GM12872 (cell line): ENCODE measurements around the gene STXBP6.

Experiments used
- TF ChIP-seq, protein P1 (sequence below): IDR thresholded peaks from 3 replicates; pipeline ENCODE4 v1.5.1; 2011; ENCODE audit warnings: low read depth, mild to moderate bottlenecking, low read length, moderate library complexity; ENCODE audit not compliant: insufficient read depth

Gene STXBP6

GRCh38 chr14:24795406-24795805 lies 254.5 kb downstream of the STXBP6 start:
- TF ChIP-seq, protein P1, sequence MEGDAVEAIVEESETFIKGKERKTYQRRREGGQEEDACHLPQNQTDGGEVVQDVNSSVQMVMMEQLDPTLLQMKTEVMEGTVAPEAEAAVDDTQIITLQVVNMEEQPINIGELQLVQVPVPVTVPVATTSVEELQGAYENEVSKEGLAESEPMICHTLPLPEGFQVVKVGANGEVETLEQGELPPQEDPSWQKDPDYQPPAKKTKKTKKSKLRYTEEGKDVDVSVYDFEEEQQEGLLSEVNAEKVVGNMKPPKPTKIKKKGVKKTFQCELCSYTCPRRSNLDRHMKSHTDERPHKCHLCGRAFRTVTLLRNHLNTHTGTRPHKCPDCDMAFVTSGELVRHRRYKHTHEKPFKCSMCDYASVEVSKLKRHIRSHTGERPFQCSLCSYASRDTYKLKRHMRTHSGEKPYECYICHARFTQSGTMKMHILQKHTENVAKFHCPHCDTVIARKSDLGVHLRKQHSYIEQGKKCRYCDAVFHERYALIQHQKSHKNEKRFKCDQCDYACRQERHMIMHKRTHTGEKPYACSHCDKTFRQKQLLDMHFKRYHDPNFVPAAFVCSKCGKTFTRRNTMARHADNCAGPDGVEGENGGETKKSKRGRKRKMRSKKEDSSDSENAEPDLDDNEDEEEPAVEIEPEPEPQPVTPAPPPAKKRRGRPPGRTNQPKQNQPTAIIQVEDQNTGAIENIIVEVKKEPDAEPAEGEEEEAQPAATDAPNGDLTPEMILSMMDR: no peak

DNA sequence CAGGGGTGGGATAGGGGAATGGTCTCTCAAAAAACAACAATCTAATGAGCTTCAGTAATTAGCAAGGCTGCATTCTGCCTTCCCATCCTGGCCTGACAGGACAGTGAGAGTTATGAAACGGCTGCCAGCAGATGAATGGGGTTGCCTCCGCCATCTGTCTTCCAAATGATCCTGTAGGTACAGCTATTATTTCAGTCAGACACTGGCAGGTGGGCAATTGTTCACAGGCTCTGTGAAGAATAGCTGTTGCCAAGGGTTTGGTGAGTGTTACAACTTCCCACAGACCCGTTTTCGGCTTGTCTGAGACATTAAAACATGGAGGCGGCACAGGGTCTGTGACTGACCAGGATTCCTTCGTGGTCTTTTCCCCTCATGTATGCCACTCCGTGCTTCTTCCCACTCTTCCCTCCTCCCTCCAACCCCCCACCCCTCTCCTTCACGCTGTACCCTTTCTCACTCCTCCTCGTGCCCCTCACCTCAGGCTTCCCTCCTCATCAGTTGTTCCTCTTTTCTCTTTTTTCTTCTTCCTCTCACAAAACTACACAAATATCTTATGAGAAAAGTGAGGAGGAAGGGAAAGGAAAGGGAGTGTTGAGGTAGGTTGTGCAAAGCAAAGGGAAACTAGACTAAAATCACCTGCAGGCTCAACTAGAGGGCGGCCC lies 255.2 kb downstream of the STXBP6 start:
- TF ChIP-seq, protein P1: no peak

DNA sequence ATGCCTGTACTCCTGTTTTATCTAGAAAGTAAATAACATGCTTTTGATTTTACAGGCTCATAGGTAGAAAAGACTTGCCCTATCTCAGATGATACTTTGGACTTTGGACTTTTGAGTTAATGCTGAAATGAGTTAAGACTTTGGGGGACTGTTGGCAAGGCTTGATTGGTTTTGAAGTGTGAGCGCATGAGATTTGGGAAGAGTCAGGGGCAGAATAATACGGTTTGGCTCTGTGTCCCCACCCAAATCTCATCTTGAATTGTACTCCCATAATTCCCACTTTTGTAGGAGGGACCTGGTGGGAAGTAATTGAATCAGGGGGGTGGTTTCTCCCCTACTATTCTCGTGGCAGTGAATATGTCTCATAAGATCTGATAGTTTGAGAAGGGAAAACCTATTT lies 259.8 kb downstream of the STXBP6 start:
- TF ChIP-seq, protein P1: no peak

GRCh38 chr14:24789378-24789884 lies 260.5 kb downstream of the STXBP6 start:
- TF ChIP-seq, protein P1: no peak

DNA sequence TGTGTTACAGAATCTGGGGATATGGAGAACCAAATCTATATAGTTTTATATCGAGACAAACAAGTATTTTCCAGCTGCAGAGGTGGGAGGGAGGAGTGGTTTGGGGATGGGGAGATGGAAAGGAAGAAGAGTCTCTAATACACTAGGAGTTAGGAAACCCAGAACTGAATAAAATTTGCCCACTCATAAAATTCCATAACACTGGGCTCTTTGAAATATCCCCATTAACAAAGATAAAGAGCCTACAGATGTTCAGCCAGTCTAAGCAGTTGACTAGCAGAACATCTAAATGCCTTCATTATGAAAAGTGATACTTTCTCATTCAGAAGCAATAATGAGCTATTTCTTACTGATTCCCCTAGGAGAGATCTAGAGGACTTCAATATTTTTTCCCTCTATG lies 264.2 kb downstream of the STXBP6 start:
- TF ChIP-seq, protein P1: no peak

DNA sequence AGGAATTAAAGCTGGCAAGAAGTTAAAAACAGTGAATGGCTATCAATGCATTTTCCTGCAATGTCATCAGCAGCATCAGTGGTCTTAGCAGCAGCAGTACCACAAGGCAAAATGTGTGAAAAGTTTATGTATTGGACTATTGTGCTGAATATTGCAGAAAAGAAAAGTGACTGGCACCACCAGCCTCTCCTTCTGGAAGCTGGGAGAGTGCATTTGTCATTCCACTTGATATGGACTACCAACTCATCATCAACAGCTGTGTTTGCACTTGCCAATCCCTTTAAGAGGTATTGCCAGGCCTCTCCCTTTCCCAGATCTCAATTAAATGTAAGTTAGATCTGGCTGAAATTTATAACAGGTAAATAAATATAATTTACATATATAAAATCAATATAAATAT lies 265.0 kb downstream of the STXBP6 start:
- TF ChIP-seq, protein P1: no peak

DNA sequence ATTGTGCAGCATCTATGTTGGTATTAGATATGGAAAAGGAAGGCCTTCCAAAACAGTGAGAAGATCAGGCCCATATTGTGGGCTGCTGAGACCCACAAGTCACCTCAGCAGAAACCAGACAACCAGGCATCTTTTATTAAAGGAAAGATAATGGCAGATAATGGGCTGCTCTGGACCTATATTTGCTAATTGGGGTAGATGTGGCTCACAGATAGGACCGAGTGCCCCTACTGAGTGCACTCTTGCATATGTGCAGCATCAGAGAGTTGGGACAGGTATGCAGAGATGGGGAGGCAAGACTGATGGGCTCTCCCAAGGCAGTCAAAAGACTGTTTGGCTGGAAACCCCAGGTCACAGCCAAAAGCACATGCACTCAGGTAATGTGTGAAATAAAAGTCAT lies 266.2 kb downstream of the STXBP6 start:
- TF ChIP-seq, protein P1: no peak
